ENCODE results near the gene TMEM86A.

The TMEM86A gene

DNA sequence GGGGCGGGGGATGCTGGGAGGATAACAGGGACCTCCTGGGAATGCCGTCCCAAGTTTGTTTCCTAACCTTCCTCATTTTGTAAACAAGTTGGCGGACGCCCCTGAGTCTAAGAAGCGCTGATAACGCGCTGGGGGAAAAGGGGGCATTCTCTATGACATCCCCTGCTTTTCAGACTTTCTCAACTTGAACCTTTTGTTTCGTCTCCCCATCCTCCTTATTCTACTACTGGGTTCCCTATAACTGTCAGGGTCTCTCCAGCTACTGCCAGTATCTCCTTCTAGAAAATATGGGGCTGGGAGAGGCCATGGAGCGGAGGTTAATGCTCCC is 654 bp downstream of the TMEM86A start:
- Mint-ChIP-seq H3K9me3 (no peaks in the 10 kb centered on the region), H3K27ac (peak overlapping the region; percentile 71 to 89 (median 84)), H3K4me3 (peak overlapping the region; percentile 84 to 90 (median 86)), H3K36me3 (ENCODE audit: low read depth) (no peaks in the 10 kb centered on the region), H3K4me1 (peaks cover 29% of the 10 kb centered on the region), H3K27me3 (ENCODE audit: low read depth) (peaks cover 23% of the 10 kb centered on the region)
- TF ChIP-seq, protein P1, sequence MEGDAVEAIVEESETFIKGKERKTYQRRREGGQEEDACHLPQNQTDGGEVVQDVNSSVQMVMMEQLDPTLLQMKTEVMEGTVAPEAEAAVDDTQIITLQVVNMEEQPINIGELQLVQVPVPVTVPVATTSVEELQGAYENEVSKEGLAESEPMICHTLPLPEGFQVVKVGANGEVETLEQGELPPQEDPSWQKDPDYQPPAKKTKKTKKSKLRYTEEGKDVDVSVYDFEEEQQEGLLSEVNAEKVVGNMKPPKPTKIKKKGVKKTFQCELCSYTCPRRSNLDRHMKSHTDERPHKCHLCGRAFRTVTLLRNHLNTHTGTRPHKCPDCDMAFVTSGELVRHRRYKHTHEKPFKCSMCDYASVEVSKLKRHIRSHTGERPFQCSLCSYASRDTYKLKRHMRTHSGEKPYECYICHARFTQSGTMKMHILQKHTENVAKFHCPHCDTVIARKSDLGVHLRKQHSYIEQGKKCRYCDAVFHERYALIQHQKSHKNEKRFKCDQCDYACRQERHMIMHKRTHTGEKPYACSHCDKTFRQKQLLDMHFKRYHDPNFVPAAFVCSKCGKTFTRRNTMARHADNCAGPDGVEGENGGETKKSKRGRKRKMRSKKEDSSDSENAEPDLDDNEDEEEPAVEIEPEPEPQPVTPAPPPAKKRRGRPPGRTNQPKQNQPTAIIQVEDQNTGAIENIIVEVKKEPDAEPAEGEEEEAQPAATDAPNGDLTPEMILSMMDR (IDR thresholded peaks at IDR 0.05; ENCODE audit: unreplicated experiment in 3 of 3) = no peak

DNA sequence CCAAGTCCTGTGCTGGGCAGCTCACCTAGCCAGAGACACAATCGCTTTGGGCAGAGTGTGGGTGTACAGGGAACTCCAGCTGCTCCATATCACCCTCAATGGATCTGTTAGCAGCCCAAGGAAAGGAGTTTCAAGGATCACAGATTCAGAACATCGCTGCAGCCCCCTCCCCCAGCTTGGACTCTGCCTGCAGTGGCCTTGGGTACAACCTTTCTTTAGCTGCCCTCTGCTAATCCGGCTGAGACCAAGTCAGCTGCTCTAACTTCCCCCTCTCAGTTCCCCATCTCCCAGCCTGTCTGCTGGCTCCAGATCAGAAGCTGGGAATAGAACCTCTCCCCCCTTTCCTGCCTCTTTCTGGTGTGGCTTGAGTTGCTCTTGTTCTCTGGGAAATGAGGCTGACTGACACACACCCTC is 1.3 kb downstream of the TMEM86A start:
- no peaks in the 10 kb centered on the region for H3K36me3 Mint-ChIP-seq (ENCODE audit: low read depth)
- peak overlapping the region; percentile 84 to 90 (median 86) for H3K4me3 Mint-ChIP-seq
- H3K27me3 Mint-ChIP-seq (ENCODE audit: low read depth) = peaks cover 24% of the 10 kb centered on the region
- H3K27ac Mint-ChIP-seq = peak overlapping the region; percentile 71 to 89 (median 84)
- TF ChIP-seq, protein P1 (IDR thresholded peaks at IDR 0.05; ENCODE audit: unreplicated experiment in 3 of 3) = no peak
- H3K4me1 Mint-ChIP-seq = peaks cover 29% of the 10 kb centered on the region
- no peaks in the 10 kb centered on the region for H3K9me3 Mint-ChIP-seq

DNA sequence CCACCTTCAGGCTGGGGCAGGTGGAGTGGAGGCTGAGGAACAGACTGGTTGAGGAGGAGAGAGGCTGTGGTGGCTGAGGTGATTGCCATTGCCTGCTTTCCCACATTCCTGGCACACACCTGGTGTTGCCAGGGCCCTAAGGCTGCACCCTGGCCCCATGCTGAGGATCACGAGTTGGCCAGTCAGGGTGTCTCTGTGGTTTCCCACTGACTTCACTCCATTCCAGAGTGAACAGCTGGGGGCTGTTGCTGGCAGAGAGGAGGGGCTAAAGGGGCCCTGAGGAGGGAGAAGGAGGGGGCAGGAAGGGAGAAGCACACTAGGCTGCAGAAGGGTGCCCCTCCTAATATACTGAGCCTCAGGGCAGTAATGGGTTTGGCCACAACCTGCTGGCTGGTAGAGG is 1.8 kb downstream of the TMEM86A start:
- TF ChIP-seq, protein P1 (IDR thresholded peaks at IDR 0.05; ENCODE audit: unreplicated experiment in 3 of 3) = no peak
- Mint-ChIP-seq H3K27ac (peak overlapping the region; percentile 71 to 89 (median 84)), H3K9me3 (no peaks in the 10 kb centered on the region), H3K36me3 (ENCODE audit: low read depth) (no peaks in the 10 kb centered on the region), H3K4me1 (peaks cover 29% of the 10 kb centered on the region), H3K4me3 (peak overlapping the region; percentile 84 to 90 (median 86)), H3K27me3 (ENCODE audit: low read depth) (peaks cover 27% of the 10 kb centered on the region)

DNA sequence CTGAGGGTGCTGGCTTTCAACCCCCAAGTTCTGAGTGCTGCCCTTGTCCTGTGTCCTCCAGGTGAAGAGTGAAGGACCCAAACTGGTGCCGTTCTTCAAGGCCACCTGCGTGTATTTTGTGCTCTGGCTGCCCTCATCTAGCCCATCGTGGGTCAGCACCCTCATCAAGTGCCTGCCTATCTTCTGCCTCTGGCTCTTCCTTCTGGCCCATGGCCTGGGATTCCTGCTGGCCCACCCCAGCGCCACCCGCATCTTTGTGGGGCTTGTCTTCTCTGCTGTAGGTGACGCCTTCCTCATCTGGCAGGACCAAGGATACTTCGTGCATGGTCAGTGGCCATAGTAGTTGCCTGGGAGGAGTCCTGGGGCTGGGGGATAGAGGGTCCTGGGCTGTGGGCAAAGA is 2.3 kb downstream of the TMEM86A start:
- H3K4me1 Mint-ChIP-seq = peaks cover 29% of the 10 kb centered on the region
- H3K27me3 Mint-ChIP-seq (ENCODE audit: low read depth) = peaks cover 27% of the 10 kb centered on the region
- no peaks in the 10 kb centered on the region for H3K36me3 Mint-ChIP-seq (ENCODE audit: low read depth)

DNA sequence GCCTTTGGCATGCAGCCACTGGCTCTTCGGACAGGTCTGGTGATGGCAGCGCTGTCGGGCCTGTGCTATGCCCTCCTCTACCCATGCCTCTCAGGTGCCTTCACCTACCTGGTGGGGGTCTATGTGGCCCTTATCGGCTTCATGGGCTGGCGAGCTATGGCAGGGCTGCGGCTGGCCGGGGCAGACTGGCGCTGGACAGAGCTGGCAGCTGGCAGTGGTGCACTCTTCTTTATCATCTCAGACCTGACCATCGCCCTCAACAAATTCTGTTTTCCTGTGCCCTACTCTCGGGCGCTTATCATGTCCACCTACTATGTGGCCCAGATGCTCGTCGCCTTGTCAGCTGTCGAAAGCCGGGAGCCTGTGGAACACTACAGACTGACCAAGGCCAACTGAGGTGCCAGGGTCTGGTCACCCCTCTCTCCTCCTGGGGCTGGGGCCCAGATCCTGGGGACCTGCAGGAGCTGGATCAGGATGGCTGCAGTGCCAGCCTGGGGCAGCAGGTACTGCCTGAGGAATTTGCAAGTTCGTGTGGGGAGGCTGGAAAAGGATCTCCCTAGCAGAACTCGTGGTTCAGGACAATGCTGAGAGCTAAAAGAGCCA is 3.1 kb downstream of the TMEM86A start:
- TF ChIP-seq, protein P1 (IDR thresholded peaks at IDR 0.05; ENCODE audit: unreplicated experiment in 3 of 3) = no peak
- Mint-ChIP-seq H3K27me3 (ENCODE audit: low read depth) (peaks cover 27% of the 10 kb centered on the region), H3K27ac (no peak overlapping the region), H3K9me3 (no peaks in the 10 kb centered on the region), H3K36me3 (ENCODE audit: low read depth) (no peaks in the 10 kb centered on the region), H3K4me3 (peak overlapping the region in 2 of 3 experiments; percentile 47 to 60), H3K4me1 (peaks cover 29% of the 10 kb centered on the region)

More for the DNA sequence above, 2.3 kb downstream of the TMEM86A start:
- Mint-ChIP-seq H3K4me3 (peak overlapping the region; percentile 75 to 90 (median 82)), H3K9me3 (no peaks in the 10 kb centered on the region), H3K27ac (peak overlapping the region in 2 of 3 experiments; percentile 17 to 37)
- TF ChIP-seq, protein P1 (IDR thresholded peaks at IDR 0.05; ENCODE audit: unreplicated experiment in 3 of 3) = no peak

All from nephron (organoid).